ENCODE data around the gene APOC1. TPM values are rescaled to one million over a fixed set of nuclear protein-coding genes. Genes with fewer than 3 reads are reported as not detected.

APOC1 gene
- total RNA-seq, 1 donor from 2014 or later, result 11.6 TPM

DNA sequence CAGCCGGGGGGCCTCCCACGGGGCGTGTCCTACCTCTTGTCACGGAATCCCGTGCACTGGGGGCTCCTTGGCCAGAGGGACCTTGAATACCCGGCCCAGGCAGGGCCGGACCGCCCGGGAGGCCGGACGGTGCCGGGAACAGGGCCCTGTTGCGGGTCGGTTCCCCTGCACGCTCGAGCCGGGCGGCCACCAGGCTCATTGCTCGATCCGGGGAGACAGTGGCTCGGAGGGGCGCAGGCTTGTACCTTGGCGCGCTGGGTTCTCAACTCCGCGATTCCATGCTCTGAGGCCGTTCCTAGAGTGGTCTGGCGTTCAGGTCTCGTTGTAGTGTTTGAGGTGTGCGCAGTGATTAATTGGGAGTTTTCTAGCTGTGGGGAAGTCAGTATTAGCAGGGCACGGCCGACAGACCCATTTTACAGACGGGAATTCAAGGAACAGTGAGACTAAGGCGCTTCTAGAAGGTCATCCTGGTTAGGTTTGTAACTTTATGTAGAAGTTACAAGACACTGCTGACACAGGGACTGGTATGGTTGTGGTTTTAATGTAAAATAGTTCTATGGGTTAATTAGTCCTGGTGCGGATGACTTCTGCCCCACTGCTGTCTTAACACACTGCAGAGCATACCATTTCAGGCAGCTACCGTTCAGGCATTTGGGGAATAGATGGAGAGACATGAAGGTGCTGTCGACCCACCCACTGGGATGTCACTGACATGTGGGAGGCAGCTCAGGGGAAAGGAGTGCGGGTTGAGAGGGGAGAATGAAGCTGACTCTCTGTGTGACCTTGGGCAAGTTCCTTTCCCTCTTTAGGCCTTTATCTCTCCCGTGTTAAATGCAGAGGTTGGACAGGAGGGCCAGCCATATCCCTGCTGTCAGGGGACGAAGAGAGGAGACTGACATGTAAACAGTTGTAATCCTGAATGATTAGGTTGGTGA, 41.4 kb downstream of the APOC1 start:
- DNase-seq, result no peak

DNA sequence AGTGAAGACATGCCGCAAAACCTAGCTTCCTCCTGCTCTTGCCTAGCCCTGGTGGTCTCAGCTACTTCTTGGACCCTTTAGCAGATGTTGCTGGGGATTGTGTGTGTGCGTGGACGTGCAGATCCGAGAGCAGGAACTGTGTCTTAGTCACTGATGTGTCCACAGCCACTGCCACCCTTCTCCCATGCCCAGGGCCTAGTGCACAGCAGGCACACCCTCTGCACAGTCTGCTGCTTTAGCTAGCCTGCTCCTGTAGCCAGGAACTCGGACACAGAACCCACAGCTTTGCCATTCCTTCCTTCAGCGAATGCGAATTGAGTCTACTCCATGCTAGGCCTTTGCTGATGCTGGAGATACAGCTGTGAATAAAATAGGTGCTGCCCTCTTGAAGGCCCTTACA, 43.1 kb downstream of the APOC1 start:
- no peak for DNase-seq

DNA sequence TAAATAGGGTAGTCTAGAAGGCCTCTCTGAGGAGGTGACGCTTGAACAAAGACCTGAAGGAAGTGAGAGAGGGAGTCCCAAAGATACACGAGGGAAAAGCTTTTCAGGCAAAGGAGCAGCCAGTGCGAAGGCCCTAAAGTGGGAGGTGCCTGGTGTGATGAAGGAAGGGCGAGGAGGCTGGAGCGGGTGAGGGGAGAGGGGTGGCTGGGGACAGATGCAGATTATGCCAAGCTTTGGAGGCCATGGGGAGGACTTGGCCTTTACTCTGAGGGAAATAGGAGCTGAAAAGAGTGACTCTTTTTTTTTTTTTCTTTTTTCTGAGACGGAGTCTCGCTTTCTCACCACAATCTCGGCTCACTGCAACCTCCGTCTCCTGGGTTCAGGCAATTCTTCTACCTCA, 43.7 kb downstream of the APOC1 start:
- no peak for DNase-seq

DNA sequence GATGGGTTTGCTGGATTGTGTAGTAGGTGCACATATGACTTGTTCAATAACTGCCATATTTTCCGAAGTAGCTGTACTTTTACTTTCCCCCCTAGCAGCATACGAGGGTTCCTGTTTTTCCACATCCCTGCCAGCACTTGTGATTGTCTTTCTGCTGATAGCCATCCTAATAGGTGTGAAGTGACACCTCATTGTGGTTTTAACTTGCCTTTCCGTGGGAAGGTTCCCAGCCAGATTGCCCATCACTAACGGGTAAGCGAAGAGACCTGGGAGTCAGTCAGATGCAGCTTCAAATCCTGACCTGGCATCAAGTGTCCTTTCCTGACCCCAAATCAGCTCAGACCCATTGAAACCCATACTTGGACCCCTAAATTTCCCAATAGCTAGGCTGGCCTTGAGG, 45.3 kb downstream of the APOC1 start:
- DNase-seq, result no peak

DNA sequence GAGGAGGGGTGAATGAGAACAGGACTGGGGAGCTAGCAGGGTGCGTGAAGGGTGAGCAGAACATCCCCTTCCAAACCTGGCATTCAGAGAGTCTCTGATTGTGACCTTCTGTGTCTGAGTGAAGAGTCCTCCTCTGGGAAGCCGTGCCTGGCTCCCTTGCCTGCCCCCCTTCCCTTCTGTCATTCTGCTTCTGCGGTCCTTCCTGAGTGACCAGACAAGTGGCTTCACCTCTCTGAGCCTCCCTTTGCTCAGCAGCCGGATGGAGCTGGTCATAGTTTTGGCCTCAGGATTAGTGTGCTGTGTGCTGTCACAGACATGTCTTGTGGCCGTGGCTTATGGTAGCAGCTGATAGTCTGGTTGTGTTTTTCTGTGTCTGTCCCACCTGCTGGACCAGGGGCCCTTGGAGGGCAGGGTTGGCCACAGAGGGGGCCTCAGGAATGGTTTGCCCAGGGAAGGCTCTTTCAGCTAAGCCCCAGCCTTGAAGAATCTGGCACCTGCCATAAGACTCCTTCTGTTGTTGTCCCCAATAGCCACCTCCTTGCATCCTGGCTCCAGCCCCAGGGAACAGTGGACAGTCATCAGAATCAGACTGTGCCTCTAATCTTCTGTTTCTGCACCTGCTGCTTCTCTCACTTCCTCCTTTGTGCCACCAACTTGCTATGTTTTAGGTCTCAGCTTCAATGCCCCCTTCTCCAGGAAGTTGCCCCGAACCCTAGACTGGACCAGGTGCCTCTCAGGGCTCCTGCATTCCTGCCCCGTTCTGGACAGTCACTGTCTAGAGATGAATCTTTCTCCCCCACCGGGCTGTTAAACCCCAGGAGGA, 46.7 kb downstream of the APOC1 start:
- DNase-seq, result no peak

DNA sequence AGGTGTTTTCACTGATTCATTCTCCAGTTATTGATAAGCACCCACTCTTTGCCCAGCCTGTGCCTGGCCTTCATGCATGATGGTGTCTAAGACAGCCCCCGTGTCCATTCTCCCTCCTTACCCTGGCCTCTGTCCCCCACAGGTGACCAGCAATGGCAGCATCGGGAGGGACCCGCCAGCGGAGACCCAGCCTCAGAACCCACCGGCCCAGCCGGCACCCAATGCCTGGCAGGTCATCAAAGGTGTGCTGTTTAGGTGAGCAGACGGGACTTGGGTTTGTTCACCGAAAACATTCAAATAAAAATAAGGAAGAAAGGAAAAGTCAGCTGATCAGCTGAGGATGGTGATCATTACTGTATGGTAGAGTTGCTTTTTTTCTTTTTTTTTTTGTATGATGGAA, 47.4 kb downstream of the APOC1 start:
- DNase-seq, result no peak

DNA sequence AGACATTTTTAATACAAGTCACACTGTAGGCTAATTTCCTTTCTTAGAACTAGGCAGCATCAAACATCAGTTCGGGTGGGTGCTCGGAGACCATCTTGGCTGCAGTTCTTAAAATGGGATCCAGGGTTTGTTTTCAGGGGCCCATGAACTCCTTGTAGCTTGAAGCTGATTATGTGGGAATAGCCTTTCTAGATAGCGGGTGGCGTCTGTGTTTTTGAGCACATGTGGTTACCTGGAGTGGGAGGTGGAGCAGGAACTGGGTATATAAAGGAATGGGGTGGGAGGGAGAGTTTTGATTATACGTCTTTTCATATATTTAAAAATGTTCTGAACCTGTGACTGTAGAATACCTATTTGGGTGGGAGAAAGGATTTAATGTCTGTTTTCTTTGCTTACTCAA, 53.7 kb downstream of the APOC1 start:
- DNase-seq, result no peak

DNA sequence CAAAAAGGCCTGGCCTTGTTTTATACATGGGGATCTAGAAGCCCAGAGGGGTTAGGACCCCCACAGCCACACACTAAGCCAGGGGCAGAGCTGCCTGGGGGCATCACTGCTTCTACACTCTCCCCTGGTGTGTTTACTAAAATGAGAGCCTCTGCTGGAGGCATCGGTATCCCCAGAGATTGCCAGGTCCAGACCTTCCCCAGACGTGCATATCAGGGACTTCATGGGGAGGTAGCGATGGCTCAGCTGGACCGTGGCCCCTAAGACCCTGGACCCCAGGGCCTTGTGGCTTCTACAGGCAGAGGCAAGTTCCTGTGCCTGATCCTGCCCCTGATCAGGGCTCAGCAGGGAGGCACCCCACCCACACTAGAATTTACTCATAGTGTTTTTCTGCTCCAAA, 54.3 kb downstream of the APOC1 start:
- DNase-seq, result no peak

Other genes with a start within 250 kb of the APOC1 start
- 2.5 TPM for gene CEACAM19, start 243.1 kb upstream of the APOC1 start, total RNA-seq
- not detected for gene CEACAM16, start 215.5 kb upstream of the APOC1 start, total RNA-seq
- gene BCL3, start 165.9 kb upstream of the APOC1 start, total RNA-seq, result 8.4 TPM
- gene CBLC, start 136.7 kb upstream of the APOC1 start, total RNA-seq, result 2.8 TPM
- gene BCAM, start 105.5 kb upstream of the APOC1 start, total RNA-seq, result 188 TPM
- gene NECTIN2, start 68.3 kb upstream of the APOC1 start, total RNA-seq, result 42.0 TPM
- 44.1 TPM for gene TOMM40, start 23.4 kb upstream of the APOC1 start, total RNA-seq
- 59.9 TPM for gene APOE, start 8.8 kb upstream of the APOC1 start, total RNA-seq
- not detected for gene APOC4, start 27.6 kb downstream of the APOC1 start, total RNA-seq
- not detected for gene APOC2, start 31.4 kb downstream of the APOC1 start, total RNA-seq
- gene CLPTM1, start 40.8 kb downstream of the APOC1 start, total RNA-seq, result 38.3 TPM
- gene RELB, start 86.9 kb downstream of the APOC1 start, total RNA-seq, result 9.5 TPM
- 24.7 TPM for gene CLASRP, start 124.4 kb downstream of the APOC1 start, total RNA-seq
- gene ZNF296, start 161.9 kb downstream of the APOC1 start, total RNA-seq, result not detected
- 12.5 TPM for gene GEMIN7, start 164.7 kb downstream of the APOC1 start, total RNA-seq
- gene PPP1R37, start 178.6 kb downstream of the APOC1 start, total RNA-seq, result 27.7 TPM
- gene NKPD1, start 246.4 kb downstream of the APOC1 start, total RNA-seq, result 1.2 TPM

Measured in tongue (tissue), 2 donors.